DND-41 (cell line): Measurements from ENCODE around the gene ASPA.

Experiments
- ATAC-seq: fragments of 200-7000 bp; cut with Tn5 transposase; 3 replicates; pipeline ENCODE4 v1.9.1; 2021; ENCODE audit warnings: low read depth; ENCODE audit not compliant: insufficient read depth
- DNase-seq: peaks from one replicate; pipeline ENCODE4 v3.0.0-alpha.2; 2020
- H2AFZ ChIP-seq: 2 replicates; pipeline ENCODE4 v1.6.0; 2012; ENCODE audit warnings: low read depth, low read length
- H3K27ac ChIP-seq: 2 replicates; pipeline ENCODE4 v1.5.1; 2012; ENCODE audit warnings: low read length, inconsistent platforms
- H3K27me3 ChIP-seq: fragments of 200-600 bp; sonication (generic); 2 replicates; pipeline ENCODE4 v1.6.0; 2012; ENCODE audit warnings: low read length, mild to moderate bottlenecking, inconsistent platforms; ENCODE audit not compliant: insufficient read depth, poor library complexity
- H3K36me3 ChIP-seq: 2 replicates; pipeline ENCODE4 v1.5.1; 2012; ENCODE audit warnings: low read length, inconsistent platforms; ENCODE audit not compliant: insufficient read depth
- H3K4me1 ChIP-seq: 2 replicates; pipeline ENCODE4 v1.5.1; 2012; ENCODE audit warnings: mild to moderate bottlenecking, low read length; ENCODE audit not compliant: insufficient read depth
- H3K4me2 ChIP-seq: 2 replicates; pipeline ENCODE4 v1.6.0; 2012; ENCODE audit warnings: mild to moderate bottlenecking, moderate library complexity, low read length, inconsistent platforms; ENCODE audit not compliant: insufficient read depth
- H3K4me3 ChIP-seq, 2 experiments: fragments of 200-600 bp in 1 of 2; shearing (Covaris generic) in 1 of 2; 2 replicates each; pipeline ENCODE4 v1.5.1; 2012 to 2016; ENCODE audit warnings: inconsistent platforms in 2 of 2, low read length in 2 of 2, mild to moderate bottlenecking in 2 of 2, low read depth in 1 of 2, moderate library complexity in 1 of 2
- H3K79me2 ChIP-seq: 2 replicates; pipeline ENCODE4 v1.6.0; 2012; ENCODE audit warnings: low read length, inconsistent platforms; ENCODE audit not compliant: insufficient read depth
- H3K9ac ChIP-seq: 2 replicates; pipeline ENCODE4 v1.6.0; 2012; ENCODE audit warnings: low read depth, mild to moderate bottlenecking, inconsistent platforms, low read length, moderate library complexity
- H3K9me3 ChIP-seq: 2 replicates; pipeline ENCODE4 v1.5.1; 2012; ENCODE audit warnings: low read length, moderate library complexity, mild to moderate bottlenecking, inconsistent platforms; ENCODE audit not compliant: insufficient read depth, severe bottlenecking
- H4K20me1 ChIP-seq: 2 replicates; pipeline ENCODE4 v1.6.0; 2012; ENCODE audit warnings: low read length; ENCODE audit not compliant: insufficient read depth
- EZH2 ChIP-seq: IDR thresholded peaks from 3 replicates; pipeline ENCODE4 v1.6.1; 2012; ENCODE audit warnings: borderline replicate concordance, low read depth, mild to moderate bottlenecking, moderate library complexity, low read length, inconsistent platforms; ENCODE audit not compliant: severe bottlenecking
- TF ChIP-seq, protein P1 (sequence below): IDR thresholded peaks from 2 replicates; pipeline ENCODE4 v1.5.1; 2012; ENCODE audit warnings: borderline replicate concordance, low read length, moderate library complexity, mild to moderate bottlenecking; ENCODE audit not compliant: poor library complexity, severe bottlenecking; ENCODE audit errors: extremely low read depth

The ASPA gene

GRCh38 chr17:3544365-3544764 is 68.6 kb downstream of the ASPA start:
- no peak overlapping the region for H2AFZ ChIP-seq
- no peak overlapping the region for H3K4me2 ChIP-seq
- no peak for DNase-seq
- H4K20me1 ChIP-seq: no peaks in the 10 kb centered on the region
- H3K36me3 ChIP-seq: no peaks in the 10 kb centered on the region
- no peak overlapping the region for H3K27ac ChIP-seq
- no peaks in the 10 kb centered on the region for H3K79me2 ChIP-seq
- ATAC-seq: no peak
- H3K4me1 ChIP-seq: no peaks in the 10 kb centered on the region
- H3K9me3 ChIP-seq: no peaks in the 10 kb centered on the region
- H3K27me3 ChIP-seq: peaks cover 4% of the 10 kb centered on the region
- no peak overlapping the region for H3K9ac ChIP-seq
- no peak overlapping the region for H3K4me3 ChIP-seq
- TF ChIP-seq, protein P1, sequence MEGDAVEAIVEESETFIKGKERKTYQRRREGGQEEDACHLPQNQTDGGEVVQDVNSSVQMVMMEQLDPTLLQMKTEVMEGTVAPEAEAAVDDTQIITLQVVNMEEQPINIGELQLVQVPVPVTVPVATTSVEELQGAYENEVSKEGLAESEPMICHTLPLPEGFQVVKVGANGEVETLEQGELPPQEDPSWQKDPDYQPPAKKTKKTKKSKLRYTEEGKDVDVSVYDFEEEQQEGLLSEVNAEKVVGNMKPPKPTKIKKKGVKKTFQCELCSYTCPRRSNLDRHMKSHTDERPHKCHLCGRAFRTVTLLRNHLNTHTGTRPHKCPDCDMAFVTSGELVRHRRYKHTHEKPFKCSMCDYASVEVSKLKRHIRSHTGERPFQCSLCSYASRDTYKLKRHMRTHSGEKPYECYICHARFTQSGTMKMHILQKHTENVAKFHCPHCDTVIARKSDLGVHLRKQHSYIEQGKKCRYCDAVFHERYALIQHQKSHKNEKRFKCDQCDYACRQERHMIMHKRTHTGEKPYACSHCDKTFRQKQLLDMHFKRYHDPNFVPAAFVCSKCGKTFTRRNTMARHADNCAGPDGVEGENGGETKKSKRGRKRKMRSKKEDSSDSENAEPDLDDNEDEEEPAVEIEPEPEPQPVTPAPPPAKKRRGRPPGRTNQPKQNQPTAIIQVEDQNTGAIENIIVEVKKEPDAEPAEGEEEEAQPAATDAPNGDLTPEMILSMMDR: no peak
- no peak for TF ChIP-seq EZH2

DNA sequence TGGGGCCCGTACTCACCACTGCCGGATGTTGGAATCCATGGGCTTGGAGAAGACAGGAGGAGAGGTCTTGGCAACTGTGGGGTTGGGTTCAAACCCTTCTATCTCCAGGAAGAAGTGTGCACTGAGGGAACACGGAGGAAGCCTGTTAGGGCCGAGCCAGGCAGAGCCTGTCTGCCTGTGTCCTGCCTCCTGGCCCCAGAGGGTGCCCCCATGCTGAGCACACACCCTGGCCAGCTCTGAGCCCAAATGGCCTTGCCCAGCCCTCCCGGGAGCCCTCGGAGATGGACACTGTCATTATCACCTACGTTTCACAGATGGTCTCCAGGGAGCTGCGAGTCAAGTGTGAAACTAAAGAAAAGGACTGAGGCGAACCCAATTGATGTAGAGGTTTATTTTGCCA is 69.4 kb downstream of the ASPA start:
- Histone ChIP-seq H2AFZ (no peak overlapping the region), H3K9me3 (no peaks in the 10 kb centered on the region), H4K20me1 (no peaks in the 10 kb centered on the region), H3K27me3 (peaks cover 4% of the 10 kb centered on the region), H3K27ac (no peak overlapping the region), H3K4me1 (no peaks in the 10 kb centered on the region), H3K9ac (no peak overlapping the region), H3K4me3 (no peak overlapping the region), H3K4me2 (no peak overlapping the region), H3K79me2 (no peaks in the 10 kb centered on the region), H3K36me3 (no peaks in the 10 kb centered on the region)
- DNase-seq: no peak
- no peak for ATAC-seq
- TF ChIP-seq, protein P1: no peak
- no peak for TF ChIP-seq EZH2

DNA sequence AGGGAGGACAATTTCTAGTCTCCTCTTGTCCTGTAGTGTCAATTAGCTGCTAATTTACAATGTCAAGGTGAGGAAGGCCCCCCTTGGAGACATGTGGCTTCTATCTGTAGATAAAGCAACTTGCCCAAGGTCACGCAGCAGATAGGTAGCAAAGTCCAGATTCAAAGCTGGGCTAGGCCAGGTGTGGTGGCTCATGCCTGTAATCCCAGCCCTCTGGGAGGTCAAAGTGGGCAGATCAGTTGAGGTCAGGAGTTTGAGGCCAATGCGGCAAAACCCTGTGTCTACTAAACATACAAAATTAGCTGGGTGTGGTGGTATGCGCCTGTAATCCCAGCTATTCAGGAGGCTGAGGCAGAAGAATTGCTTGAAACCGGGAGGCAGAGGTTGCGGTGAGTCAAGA is 70.7 kb downstream of the ASPA start:
- ATAC-seq: no peak
- DNase-seq: no peak

More for the DNA sequence above, 70.7 kb downstream of the ASPA start:
- Histone ChIP-seq H3K27me3 (peaks cover 4% of the 10 kb centered on the region), H4K20me1 (no peaks in the 10 kb centered on the region), H3K27ac (no peak overlapping the region), H3K9me3 (no peaks in the 10 kb centered on the region), H2AFZ (no peak overlapping the region), H3K4me2 (no peak overlapping the region), H3K36me3 (no peaks in the 10 kb centered on the region), H3K4me3 (no peak overlapping the region), H3K9ac (no peak overlapping the region), H3K79me2 (no peaks in the 10 kb centered on the region), H3K4me1 (no peaks in the 10 kb centered on the region)
- TF ChIP-seq, protein P1: no peak
- no peak for TF ChIP-seq EZH2
